ENCODE measurements around the gene FNDC5.
"Not testable (repeated sequence)": the region's sequence is repeated elsewhere in the genome, so short reads cannot be mapped to it uniquely, and the experiment has no call there.

FNDC5 gene

GRCh38 chr1:32870615-32871363, at the start of gene FNDC5:
FNDC5 (minus strand) TSS chr1:32870912.
- FAIRE-seq (no peak), DNase-seq (ENCODE audit: insufficient read length, low spot score) (no peak)

- FAIRE-seq: no peak
- no peak for DNase-seq (ENCODE audit: insufficient read length, low spot score)
Measured at GRCh38 chr1:32919811-32920733, 49.4 kb upstream of the FNDC5 start.

GRCh38 chr1:32918179-32918578, 47.5 kb upstream of the FNDC5 start:
- FAIRE-seq: no peak
- no peak for DNase-seq (ENCODE audit: insufficient read length, low spot score)

GRCh38 chr1:32917521-32917920, 46.8 kb upstream of the FNDC5 start:
- FAIRE-seq: no peak
- no peak for DNase-seq (ENCODE audit: insufficient read length, low spot score)

GRCh38 chr1:32915766-32916706, 45.3 kb upstream of the FNDC5 start:
- DNase-seq (ENCODE audit: insufficient read length, low spot score) (no peak), FAIRE-seq (no peak)

GRCh38 chr1:32910319-32910718, 39.6 kb upstream of the FNDC5 start:
- no peak for FAIRE-seq
- DNase-seq (ENCODE audit: insufficient read length, low spot score): no peak

GRCh38 chr1:32907435-32907834, 36.7 kb upstream of the FNDC5 start:
- FAIRE-seq (no peak), DNase-seq (ENCODE audit: insufficient read length, low spot score) (no peak)

- no peak for DNase-seq (ENCODE audit: insufficient read length, low spot score)
- FAIRE-seq: no peak
Measured at GRCh38 chr1:32906654-32907053, 35.9 kb upstream of the FNDC5 start.

- DNase-seq (ENCODE audit: insufficient read length, low spot score); FAIRE-seq: not testable (repeated sequence)
Measured at GRCh38 chr1:32905588-32905987, 34.9 kb upstream of the FNDC5 start.

GRCh38 chr1:32904797-32905196, 34.1 kb upstream of the FNDC5 start:
- no peak for DNase-seq (ENCODE audit: insufficient read length, low spot score)
- FAIRE-seq: no peak

GRCh38 chr1:32903991-32904785, 33.5 kb upstream of the FNDC5 start:
- FAIRE-seq: no peak
- DNase-seq (ENCODE audit: insufficient read length, low spot score): no peak

GRCh38 chr1:32902535-32902920, 31.8 kb upstream of the FNDC5 start:
- FAIRE-seq (no peak), DNase-seq (ENCODE audit: insufficient read length, low spot score) (peak; percentile 12)

- FAIRE-seq (no peak), DNase-seq (ENCODE audit: insufficient read length, low spot score) (no peak)
Measured at GRCh38 chr1:32901823-32902534, 31.3 kb upstream of the FNDC5 start.

GRCh38 chr1:32900956-32901822, 30.5 kb upstream of the FNDC5 start, which contains the start of gene TMEM54:
TMEM54 (minus strand) TSS chr1:32901389; CDS start chr1:32901238, 151 bp downstream.
- DNase-seq (ENCODE audit: insufficient read length, low spot score): peak; percentile 13
- no peak for FAIRE-seq

GRCh38 chr1:32900371-32900955, 29.8 kb upstream of the FNDC5 start:
- DNase-seq (ENCODE audit: insufficient read length, low spot score) (no peak), FAIRE-seq (no peak)

GRCh38 chr1:32899586-32900296, 29.0 kb upstream of the FNDC5 start:
- DNase-seq (ENCODE audit: insufficient read length, low spot score): no peak
- no peak for FAIRE-seq

GRCh38 chr1:32898958-32899357, 28.2 kb upstream of the FNDC5 start:
- FAIRE-seq (no peak), DNase-seq (ENCODE audit: insufficient read length, low spot score) (no peak)
